BE2C (cell line): ENCODE results near the gene CDC20.

Source experiments
- DNase-seq: peaks from one replicate; pipeline ENCODE4 v3.0.0-alpha.2; 2020
- H3K27me3 ChIP-seq: fragments of 250-450 bp; sonication (Bioruptor Pico); 2 replicates; pipeline ENCODE4 v1.5.1; 2020; ENCODE audit warnings: mild to moderate bottlenecking
- H3K36me3 ChIP-seq: fragments of 250-450 bp; sonication (Bioruptor Pico); 2 replicates; pipeline ENCODE4 v1.5.1; 2020; ENCODE audit warnings: mild to moderate bottlenecking
- H3K4me1 ChIP-seq: fragments of 250-450 bp; sonication (Bioruptor Pico); 2 replicates; pipeline ENCODE4 v1.5.1; 2020
- H3K4me3 ChIP-seq: 2 replicates; pipeline ENCODE4 v1.5.1; 2011; ENCODE audit warnings: low read depth, low read length
- H3K9me3 ChIP-seq: fragments of 250-450 bp; sonication (Bioruptor Pico); 2 replicates; pipeline ENCODE4 v1.5.1; 2020
- TF ChIP-seq, protein P1 (sequence below): IDR thresholded peaks from 2 replicates; pipeline ENCODE4 v1.5.1; 2012; ENCODE audit warnings: mild to moderate bottlenecking, low read depth, low read length

CDC20 gene

DNA sequence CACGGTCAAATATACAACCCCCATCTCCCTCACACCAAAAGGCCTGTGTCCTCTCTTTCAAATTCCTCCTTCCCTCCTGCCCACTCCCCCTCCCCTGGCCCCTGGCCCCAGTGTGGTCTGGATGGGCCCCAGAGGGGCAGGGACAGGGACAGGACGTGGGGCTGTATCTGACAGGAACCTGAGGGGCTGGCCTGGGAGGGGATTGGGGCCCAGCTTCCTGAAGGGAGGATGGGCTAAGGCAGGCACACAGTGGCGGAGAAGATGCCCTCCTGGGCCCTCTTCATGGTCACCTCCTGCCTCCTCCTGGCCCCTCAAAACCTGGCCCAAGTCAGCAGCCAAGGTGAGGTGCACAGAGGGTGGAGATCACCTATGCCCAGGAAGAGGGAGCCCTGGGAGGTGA, 21.2 kb upstream of the CDC20 start, which contains the start of gene MPL:
TSS of gene MPL (plus strand) at position 231 of the 400 bp plus-strand sequence. CDS start at position 262, 31 bp downstream.
- no peak for DNase-seq
- no peaks in the 10 kb centered on the region for H3K27me3 ChIP-seq
- no peak within 1 kb of the TSS for H3K4me3 ChIP-seq
- no peaks in the 10 kb centered on the region for H3K9me3 ChIP-seq
- no peaks in the 10 kb centered on the region for H3K4me1 ChIP-seq
- no peaks in the 10 kb centered on the region for H3K36me3 ChIP-seq
- TF ChIP-seq, protein P1, sequence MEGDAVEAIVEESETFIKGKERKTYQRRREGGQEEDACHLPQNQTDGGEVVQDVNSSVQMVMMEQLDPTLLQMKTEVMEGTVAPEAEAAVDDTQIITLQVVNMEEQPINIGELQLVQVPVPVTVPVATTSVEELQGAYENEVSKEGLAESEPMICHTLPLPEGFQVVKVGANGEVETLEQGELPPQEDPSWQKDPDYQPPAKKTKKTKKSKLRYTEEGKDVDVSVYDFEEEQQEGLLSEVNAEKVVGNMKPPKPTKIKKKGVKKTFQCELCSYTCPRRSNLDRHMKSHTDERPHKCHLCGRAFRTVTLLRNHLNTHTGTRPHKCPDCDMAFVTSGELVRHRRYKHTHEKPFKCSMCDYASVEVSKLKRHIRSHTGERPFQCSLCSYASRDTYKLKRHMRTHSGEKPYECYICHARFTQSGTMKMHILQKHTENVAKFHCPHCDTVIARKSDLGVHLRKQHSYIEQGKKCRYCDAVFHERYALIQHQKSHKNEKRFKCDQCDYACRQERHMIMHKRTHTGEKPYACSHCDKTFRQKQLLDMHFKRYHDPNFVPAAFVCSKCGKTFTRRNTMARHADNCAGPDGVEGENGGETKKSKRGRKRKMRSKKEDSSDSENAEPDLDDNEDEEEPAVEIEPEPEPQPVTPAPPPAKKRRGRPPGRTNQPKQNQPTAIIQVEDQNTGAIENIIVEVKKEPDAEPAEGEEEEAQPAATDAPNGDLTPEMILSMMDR: no peak

DNA sequence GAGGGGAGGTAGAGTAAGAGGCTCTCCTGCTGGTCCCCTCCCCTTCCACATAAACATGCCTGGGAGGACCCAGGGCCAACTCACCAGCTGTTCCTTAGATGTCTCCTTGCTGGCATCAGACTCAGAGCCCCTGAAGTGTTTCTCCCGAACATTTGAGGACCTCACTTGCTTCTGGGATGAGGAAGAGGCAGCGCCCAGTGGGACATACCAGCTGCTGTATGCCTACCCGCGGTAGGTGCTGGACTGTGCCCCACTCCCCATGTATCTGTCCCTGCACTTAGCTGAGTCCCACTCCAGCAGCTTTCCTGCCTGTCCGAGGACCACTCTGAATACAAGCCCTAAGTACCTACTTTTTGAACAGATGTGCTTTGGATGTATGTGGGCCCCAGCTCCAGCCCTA, 20.8 kb upstream of the CDC20 start:
- no peak for DNase-seq
- H3K27me3 ChIP-seq: no peaks in the 10 kb centered on the region
- TF ChIP-seq, protein P1: no peak
- H3K4me1 ChIP-seq: no peaks in the 10 kb centered on the region
- no peak overlapping the region for H3K4me3 ChIP-seq
- H3K9me3 ChIP-seq: no peaks in the 10 kb centered on the region
- H3K36me3 ChIP-seq: no peaks in the 10 kb centered on the region

DNA sequence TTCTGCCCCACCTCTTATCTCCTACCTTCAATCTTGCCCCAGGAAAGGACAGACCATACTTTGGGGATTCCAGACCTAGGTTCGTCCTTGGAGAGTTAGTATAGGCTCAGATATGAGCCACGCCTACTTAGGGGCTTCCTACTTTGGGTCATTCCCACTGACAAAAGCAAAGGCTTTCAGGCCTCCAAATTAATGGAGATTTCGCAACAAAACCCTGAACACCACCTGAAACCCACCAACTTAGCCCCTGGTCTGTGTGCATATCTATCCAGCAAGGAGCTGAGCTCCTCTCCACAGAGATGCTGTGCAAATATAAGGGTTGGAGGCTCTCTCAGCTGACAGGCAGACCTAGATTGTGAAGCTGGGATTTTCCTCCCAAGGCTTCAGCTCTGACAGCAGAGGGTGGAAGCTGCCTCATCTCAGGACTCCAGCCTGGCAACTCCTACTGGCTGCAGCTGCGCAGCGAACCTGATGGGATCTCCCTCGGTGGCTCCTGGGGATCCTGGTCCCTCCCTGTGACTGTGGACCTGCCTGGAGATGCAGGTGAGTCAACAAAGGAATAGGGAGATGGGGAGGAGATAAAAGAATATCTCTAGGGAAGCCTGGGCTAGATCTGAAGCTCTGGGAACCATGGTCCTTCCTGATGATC, 19.1 kb upstream of the CDC20 start:
- no peaks in the 10 kb centered on the region for H3K9me3 ChIP-seq
- TF ChIP-seq, protein P1: no peak
- no peaks in the 10 kb centered on the region for H3K27me3 ChIP-seq
- H3K4me3 ChIP-seq: no peak overlapping the region
- DNase-seq: no peak
- H3K36me3 ChIP-seq: no peaks in the 10 kb centered on the region
- no peaks in the 10 kb centered on the region for H3K4me1 ChIP-seq

DNA sequence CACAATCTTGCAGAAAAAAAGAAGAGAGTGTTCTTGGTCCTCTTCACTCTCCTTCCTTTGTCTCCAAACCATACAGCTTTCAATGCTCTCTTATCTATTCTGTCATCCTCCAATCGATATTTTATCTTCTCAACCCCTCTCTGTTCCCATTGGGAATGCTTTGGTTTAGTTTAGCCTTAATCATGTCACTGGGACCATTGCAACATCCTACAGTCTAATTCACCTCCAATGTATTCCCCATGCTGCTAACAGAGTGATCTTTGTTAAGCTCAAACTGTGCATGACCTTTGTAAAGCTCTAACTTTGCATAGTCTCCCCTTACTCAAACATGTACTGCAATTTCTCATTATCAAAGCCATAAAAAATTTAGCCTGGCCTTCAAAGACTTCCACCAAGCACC, 18.2 kb upstream of the CDC20 start:
- H3K9me3 ChIP-seq: no peaks in the 10 kb centered on the region
- H3K4me1 ChIP-seq: no peaks in the 10 kb centered on the region
- no peak overlapping the region for H3K4me3 ChIP-seq
- TF ChIP-seq, protein P1: no peak
- no peak for DNase-seq
- H3K36me3 ChIP-seq: no peaks in the 10 kb centered on the region
- no peaks in the 10 kb centered on the region for H3K27me3 ChIP-seq

DNA sequence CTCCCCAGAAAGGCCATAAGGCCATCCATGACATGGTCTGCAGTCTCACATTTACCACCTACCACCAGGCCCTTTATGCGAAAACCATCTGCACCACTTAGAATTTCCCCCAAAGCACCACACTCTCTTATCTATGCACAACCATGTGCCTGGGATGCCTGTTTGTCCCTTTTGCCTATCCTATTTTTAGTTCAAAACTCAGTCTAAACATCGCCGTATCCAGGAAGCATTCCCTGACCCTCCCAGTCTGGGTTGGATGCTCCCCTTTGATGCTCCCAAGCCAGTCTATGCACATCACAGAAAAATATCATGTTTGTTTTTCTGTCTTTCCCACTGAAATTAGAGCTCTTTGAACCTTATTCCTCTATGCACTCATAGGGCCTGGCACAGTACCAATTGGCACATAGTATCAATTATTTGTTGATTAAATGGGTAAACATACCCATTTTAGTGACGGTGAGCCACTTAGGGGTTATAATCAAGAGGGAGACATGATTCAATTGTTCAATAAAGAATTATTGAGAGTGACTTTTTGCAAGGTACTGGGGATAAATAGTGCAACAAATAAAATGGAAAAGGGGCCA, 14.4 kb upstream of the CDC20 start:
- Histone ChIP-seq H3K4me3 (no peak overlapping the region), H3K36me3 (no peaks in the 10 kb centered on the region), H3K9me3 (no peaks in the 10 kb centered on the region), H3K4me1 (no peaks in the 10 kb centered on the region), H3K27me3 (no peaks in the 10 kb centered on the region)
- no peak for DNase-seq
- TF ChIP-seq, protein P1: no peak

DNA sequence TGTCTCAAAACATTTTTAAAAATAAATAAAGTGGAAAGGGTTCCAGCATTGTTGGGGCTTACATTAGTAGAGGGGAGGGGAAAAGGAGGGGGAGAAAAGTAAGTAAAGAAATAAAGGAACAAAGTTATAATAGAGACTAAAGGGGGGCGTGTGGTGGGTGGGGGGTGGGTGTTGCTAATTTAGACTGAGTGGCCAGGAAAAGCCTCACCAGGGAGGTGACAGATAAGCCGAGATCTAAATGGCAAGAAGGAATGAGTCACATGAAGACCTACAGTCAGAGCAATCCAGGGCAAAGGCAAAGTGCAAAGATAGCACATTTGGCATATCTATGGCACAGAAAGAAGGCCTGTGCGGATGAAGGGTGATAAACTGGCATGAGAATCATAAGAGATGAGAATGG, 13.7 kb upstream of the CDC20 start:
- TF ChIP-seq, protein P1: no peak
- DNase-seq: no peak
- no peaks in the 10 kb centered on the region for H3K9me3 ChIP-seq
- H3K4me3 ChIP-seq: no peak overlapping the region
- H3K4me1 ChIP-seq: no peaks in the 10 kb centered on the region
- H3K27me3 ChIP-seq: no peaks in the 10 kb centered on the region
- H3K36me3 ChIP-seq: no peaks in the 10 kb centered on the region
